ENCODE measurements around the gene PLP2. TPM values are rescaled to one million over a fixed set of nuclear protein-coding genes. Genes with fewer than 3 reads are reported as not detected.
"Not testable (repeated sequence)": the region's sequence is repeated elsewhere in the genome, so short reads cannot be mapped to it uniquely, and the experiment has no call there.

Gene PLP2
- polyA plus RNA-seq, 2 of the 4 experiments (the other 2 are of a cell fraction), result 164 to 209 TPM

- TF ChIP-seq NR3C1 (IDR thresholded peaks at IDR 0.05) (no peak), ZFP36 (IDR thresholded peaks at IDR 0.05; ENCODE audit: borderline replicate concordance, partially characterized antibody) (no peak), RFX5 (IDR thresholded peaks at IDR 0.05) (no peak), MAZ (IDR thresholded peaks at IDR 0.05; ENCODE audit: borderline replicate concordance, low read depth, low read length) (no peak), MAFK (IDR thresholded peaks at IDR 0.05; ENCODE audit: partially characterized antibody) (no peak), CHD2 (IDR thresholded peaks at IDR 0.05; ENCODE audit: low read length, partially characterized antibody) (no peak), JUNB (IDR thresholded peaks at IDR 0.05) (no peak), ESRRA (IDR thresholded peaks at IDR 0.05; ENCODE audit: borderline replicate concordance, low read length) (no peak), HMGXB4 (CRISPR knock-in tag; IDR thresholded peaks at IDR 0.05; ENCODE audit: borderline replicate concordance) (no peak), ATOH8 (CRISPR knock-in tag; IDR thresholded peaks at IDR 0.05; ENCODE audit: low read depth) (no peak), SMC3 (IDR thresholded peaks at IDR 0.05) (no peak), HDAC2 (IDR thresholded peaks at IDR 0.05) (no peak), PHF8 (IDR thresholded peaks at IDR 0.05; ENCODE audit: borderline replicate concordance, low read depth) (no peak), MYC (IDR thresholded peaks at IDR 0.05; ENCODE audit: borderline replicate concordance, low read length) (no peak), NPAS2 (CRISPR knock-in tag; IDR thresholded peaks at IDR 0.05; ENCODE audit: borderline replicate concordance) (no peak), PBX3 (IDR thresholded peaks at IDR 0.05) (peak; percentile 54; the same call in 1 of the 2 replicates), HOXA7 (CRISPR knock-in tag; IDR thresholded peaks at IDR 0.05) (0 out of 2 replicates have a peak, but pooled peaks have one; percentile 76), EHMT2 (IDR thresholded peaks at IDR 0.05; ENCODE audit: low read depth) (no peak), CHD4 (IDR thresholded peaks at IDR 0.05; ENCODE audit: borderline replicate concordance) (no peak), TP53 (CRISPR knock-in tag; IDR thresholded peaks at IDR 0.05) (no peak), JUN (IDR thresholded peaks at IDR 0.05) (no peak; a peak in 2 of 5 replicates)
- TF ChIP-seq, protein P1, sequence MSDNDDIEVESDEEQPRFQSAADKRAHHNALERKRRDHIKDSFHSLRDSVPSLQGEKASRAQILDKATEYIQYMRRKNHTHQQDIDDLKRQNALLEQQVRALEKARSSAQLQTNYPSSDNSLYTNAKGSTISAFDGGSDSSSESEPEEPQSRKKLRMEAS (IDR thresholded peaks at IDR 0.05), result peak; percentile 40; the same call in 1 of the 2 replicates
Observed at GRCh38 chrX:49172280-49172780, 632 bp downstream of the PLP2 start (continued).

DNA sequence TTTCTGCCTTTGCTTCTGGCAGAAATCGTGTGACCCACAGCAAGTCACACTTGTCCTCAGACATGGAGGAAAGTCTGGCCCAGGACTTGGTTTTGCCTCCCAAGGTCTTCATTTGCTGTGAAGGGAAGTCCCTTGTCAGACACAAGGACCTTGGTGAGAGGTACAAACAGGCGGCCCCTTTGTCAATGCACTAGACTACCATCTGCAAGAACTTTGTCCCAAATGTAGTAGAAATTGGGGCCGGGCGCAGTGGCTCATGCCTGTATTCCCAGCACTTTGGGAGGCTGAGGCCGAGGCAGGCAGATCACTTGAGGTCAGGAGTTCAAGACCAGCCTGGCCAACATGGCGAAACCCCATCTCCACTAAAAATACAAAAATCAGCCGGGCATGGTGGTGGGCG is 1.8 kb downstream of the PLP2 start:
- Histone ChIP-seq H3K4me3 (peak overlapping the region; percentile 86; the same call in 1 of the 3 replicates), H3K27ac (peak overlapping the region in 1 of 2 experiments; percentile 96; a peak in 2 of 6 replicates), H3K4me1 (peaks cover 31% of the 10 kb centered on the region; the same call in 2 of the 3 replicates), H3K4me2 (peak overlapping the region; percentile 88)
- POLR2A ChIA-PET; FAIRE-seq; H3K9me3 ChIP-seq; DNase-seq (ENCODE audit: low read depth in 1 of 2, low spot score in 1 of 2); ATAC-seq: not testable (repeated sequence)
- 91% methylated on average over 8 of the region's 8 CpGs for WGBS (ENCODE audit: missing lambda C conversion rate)
- CTCF ChIA-PET, result interaction anchor here (0.9 kb wide), 1 partner anchor 18 kb away, joined by 4 read pairs; no protein-coding TSS in a partner anchor

DNA sequence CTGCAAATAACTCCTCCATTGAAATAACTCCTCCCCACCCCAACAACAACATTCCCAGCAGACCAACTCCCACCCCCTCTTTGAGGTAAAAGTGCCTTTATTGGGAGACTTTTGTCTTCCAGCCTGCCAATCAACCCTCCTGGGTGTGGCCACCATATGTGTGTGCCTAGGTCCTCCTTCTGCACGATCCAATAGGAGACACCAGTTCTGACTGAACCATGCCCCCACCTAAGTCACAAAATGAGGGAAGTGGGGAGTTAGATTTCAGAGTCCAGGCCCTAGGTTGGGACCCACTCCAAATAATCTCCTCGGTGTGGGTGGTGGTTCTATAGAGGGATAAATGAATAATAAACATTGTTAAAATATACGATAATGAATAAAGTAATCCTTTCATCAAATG is 3.0 kb downstream of the PLP2 start:
- ATAC-seq, result no peak
- POLR2A ChIA-PET, result no interaction called here
- peaks cover 31% of the 10 kb centered on the region; the same call in 2 of the 3 replicates for H3K4me1 ChIP-seq

More for the DNA sequence above, 3.0 kb downstream of the PLP2 start:
- no peak overlapping the region for H3K4me3 ChIP-seq
- TF ChIP-seq USF2 (IDR thresholded peaks at IDR 0.05) (no peak), CHD4 (IDR thresholded peaks at IDR 0.05; ENCODE audit: borderline replicate concordance) (no peak), GATA3 (IDR thresholded peaks at IDR 0.05; ENCODE audit: borderline replicate concordance) (no peak), JUN (IDR thresholded peaks at IDR 0.05) (no peak), FOSB (CRISPR knock-in tag; IDR thresholded peaks at IDR 0.05) (no peak), HDAC2 (IDR thresholded peaks at IDR 0.05) (no peak), NFE2L2 (conservative IDR thresholded peaks at IDR 0.05; ENCODE audit: low read length) (no peak), EHMT2 (IDR thresholded peaks at IDR 0.05; ENCODE audit: low read depth) (no peak), RARB (CRISPR knock-in tag; IDR thresholded peaks at IDR 0.05) (no peak), CBX2 (IDR thresholded peaks at IDR 0.05; ENCODE audit: borderline replicate concordance, low read depth) (no peak)
- TF ChIP-seq, protein P1 (IDR thresholded peaks at IDR 0.05), result no peak
- no peaks in the 10 kb centered on the region for H3K9me3 ChIP-seq
- DNase-seq (ENCODE audit: low read depth in 1 of 2, low spot score in 1 of 2), result peak in 1 of 2 experiments; percentile 38
- H3K4me2 ChIP-seq, result no peak overlapping the region
- no peak for FAIRE-seq
- no peak overlapping the region for H3K27ac ChIP-seq
- CTCF ChIA-PET, result interaction anchor here (1.0 kb wide), 1 partner anchor 11 kb away, joined by 3 read pairs; no protein-coding TSS in a partner anchor
- WGBS (ENCODE audit: missing lambda C conversion rate), result 77% methylated on average over 3 of the region's 3 CpGs
